GM12878 (cell line): ENCODE measurements around the gene IQGAP2. TPM values are rescaled to one million over a fixed set of nuclear protein-coding genes. Genes with fewer than 3 reads are reported as not detected.
A peak's percentile ranks its signal among the peaks of the same experiment; 100 is the strongest.

Experiments
- ATAC-seq: fragments of 200-7000 bp; cut with Tn5 transposase; 3 replicates; pipeline ENCODE4 v1.9.1; 2020; ENCODE audit warnings: mild to moderate bottlenecking, moderate library complexity
- BruUV-seq: library from RNA; stranded (reverse); fragments of 400-500 nt; replicated peaks from 2 replicates; lab custom pipeline; 2021; lab: Mats Ljungman, UMichigan
- CTCF ChIA-PET: fragments of 300-600 bp; sonication (Branson Sonifier 250); formaldehyde crosslinking; extraction: SDS; loops from one replicate; lab custom pipeline; 2021; ENCODE audit warnings: inconsistent platforms; lab: Yijun Ruan, JAX
- POLR2A ChIA-PET: fragments of 350-600 bp; formaldehyde crosslinking; extraction: SDS; loops from one replicate; lab custom pipeline; 2021; ENCODE audit warnings: inconsistent platforms; lab: Charles Lee
- RAD21 ChIA-PET: fragments of 300-600 bp; sonication (Branson Sonifier 250); formaldehyde crosslinking; loops from one replicate; lab custom pipeline; 2023; ENCODE audit warnings: antibody characterized with exemption; ENCODE audit not compliant: unreplicated experiment; lab: Charles Lee
- SMC1A ChIA-PET: fragments of 300-600 bp; sonication (Branson Sonifier 250); formaldehyde crosslinking; loops from one replicate; lab custom pipeline; 2023; ENCODE audit not compliant: unreplicated experiment, uncharacterized antibody; lab: Charles Lee
- DNase-seq: peaks from one replicate; pipeline ENCODE4 v3.0.0-alpha.2; 2011; ENCODE audit warnings: low read depth, low spot score
- FAIRE-seq: peaks from 3 replicates; lab custom pipeline; 2011; peaks lifted over from hg19 to GRCh38; lab: Jason Lieb, UNC
- H2AFZ ChIP-seq: 2 replicates; pipeline ENCODE4 v1.6.0; 2011; ENCODE audit warnings: low read depth, low read length, control low read depth; ENCODE audit not compliant: control insufficient read depth
- H3K27ac ChIP-seq: 2 replicates; pipeline ENCODE4 v1.5.1; 2011; ENCODE audit warnings: control low read depth; ENCODE audit not compliant: control insufficient read depth, insufficient read depth
- H3K27me3 ChIP-seq, 2 experiments: replicated peaks in 1 of 2; 2 replicates each; pipeline versions ENCODE4 v1.6.0 to v1.6.1; 2011; ENCODE audit warnings: low read length in 1 of 2; ENCODE audit not compliant: control insufficient read depth in 2 of 2, insufficient read depth in 2 of 2
- H3K36me3 ChIP-seq, 2 experiments: 2 replicates each; pipeline ENCODE4 v1.5.1; 2011; ENCODE audit warnings: low read length in 1 of 2; ENCODE audit not compliant: control insufficient read depth in 2 of 2, insufficient read depth in 2 of 2
- H3K4me1 ChIP-seq: 2 replicates; pipeline ENCODE4 v1.6.1; 2011; ENCODE audit warnings: mild to moderate bottlenecking, low read length, moderate library complexity, mixed read lengths; ENCODE audit not compliant: control insufficient read depth, insufficient read depth
- H3K4me2 ChIP-seq: 2 replicates; pipeline ENCODE4 v1.6.0; 2011; ENCODE audit warnings: control low read depth; ENCODE audit not compliant: control insufficient read depth, insufficient read depth
- H3K4me3 ChIP-seq: fragments of 200-600 bp; sonication (generic); 2 replicates; pipeline ENCODE4 v1.5.1; 2016
- H3K79me2 ChIP-seq: 2 replicates; pipeline ENCODE4 v1.6.0; 2011; ENCODE audit warnings: low read length; ENCODE audit not compliant: control insufficient read depth, insufficient read depth
- H3K9ac ChIP-seq: 2 replicates; pipeline ENCODE4 v1.8.0; 2011; ENCODE audit warnings: low read length, control low read depth, mixed read lengths; ENCODE audit not compliant: control insufficient read depth, insufficient read depth
- H3K9me3 ChIP-seq: replicated peaks from 3 replicates; pipeline ENCODE4 v1.5.1; 2011; ENCODE audit warnings: mild to moderate bottlenecking, low read length; ENCODE audit not compliant: control insufficient read depth, insufficient read depth
- H4K20me1 ChIP-seq: 2 replicates; pipeline ENCODE4 v1.6.0; 2011; ENCODE audit not compliant: control insufficient read depth, insufficient read depth
- DPF2 ChIP-seq: fragments of 450-650 bp; IDR thresholded peaks from 2 replicates; pipeline ENCODE4 v1.6.1; 2017; ENCODE audit warnings: mild to moderate bottlenecking
- NFYB ChIP-seq: IDR thresholded peaks from 2 replicates; pipeline ENCODE4 v1.6.1; 2011; ENCODE audit warnings: low read depth, mild to moderate bottlenecking, low read length, improper control_type of control experiment, moderate library complexity; ENCODE audit not compliant: insufficient read depth
- PAX5 ChIP-seq: IDR thresholded peaks from 2 replicates; pipeline ENCODE4 v1.6.1; 2011; ENCODE audit warnings: low read depth, low read length, borderline replicate concordance
- SREBF2 ChIP-seq: IDR thresholded peaks from 2 replicates; pipeline ENCODE4 v1.6.1; 2012; ENCODE audit warnings: mild to moderate bottlenecking, low read length
- TBL1XR1 ChIP-seq: IDR thresholded peaks from 2 replicates; pipeline ENCODE4 v1.6.1; 2012; ENCODE audit warnings: low read depth, low read length, improper control_type of control experiment
- WGBS: methylation state at CpG from one replicate; pipeline ENCODE4 v1.1.6; 2016; ENCODE audit warnings: low lambda C conversion rate; ENCODE audit not compliant: insufficient replicate concordance, insufficient coverage; ENCODE audit errors: missing lambda C conversion rate; 5-methylcytosine and 5-hydroxymethylcytosine counted together
- in situ Hi-C: fragments of 300-500 bp; cut with MboI; formaldehyde crosslinking; loops from 9 replicates; pipeline ENCODE4 v1.14.3; 2018; ENCODE audit warnings: mixed read lengths
- intact Hi-C: fragments of 100-400 bp; cut with micrococcal nuclease; formaldehyde crosslinking; loops from one replicate; pipeline ENCODE4 v1.14.2; 2022; ENCODE audit not compliant: unreplicated experiment
- polyA plus RNA-seq, 11 experiments: library from polyadenylated mRNA; depleted of rRNA in 4 of 11; unstranded in 6 of 11; stranded (reverse) in 5 of 11; fragments of >200 nt; fragmentation: Nextera tagmentation in 4 of 11; fragmentation: Illumina TruSeq in 1 of 11; extraction: Ambion mirVana in 4 of 11; extraction: Trizol in 1 of 11; gene quantifications; 1 replicate in 1 of 11; 2 replicates in 10 of 11; pipeline versions ENCODE4 v1.2.1 to v1.2.3, GENCODE V29; 2011 to 2016; ENCODE audit warnings: inconsistent platforms in 2 of 11, missing spikeins in 2 of 11, low read depth in 1 of 11
- total RNA-seq, 4 experiments: library from RNA; depleted of rRNA in 3 of 4; stranded (reverse); fragments of >200 nt in 3 of 4; fragmentation: Illumina TruSeq in 1 of 4; extraction: Trizol in 1 of 4; gene quantifications; 2 replicates each; pipeline versions ENCODE4 v1.2.1 to v1.2.3, GENCODE V29; 2013 to 2021
- TF ChIP-seq, protein P1 (sequence below): fragments of 450-650 bp; formaldehyde crosslinking; IDR thresholded peaks from 2 replicates; pipeline ENCODE4 v1.4.0; 2020; ENCODE audit warnings: mild to moderate bottlenecking, moderate library complexity

IQGAP2 gene
- total and polyA plus RNA-seq, 10 of the 15 experiments (the other 5 are each of a cell fraction or from before 2014, with no cell fraction given) = 14.5 to 41.4 (median 21.8) TPM

DNA sequence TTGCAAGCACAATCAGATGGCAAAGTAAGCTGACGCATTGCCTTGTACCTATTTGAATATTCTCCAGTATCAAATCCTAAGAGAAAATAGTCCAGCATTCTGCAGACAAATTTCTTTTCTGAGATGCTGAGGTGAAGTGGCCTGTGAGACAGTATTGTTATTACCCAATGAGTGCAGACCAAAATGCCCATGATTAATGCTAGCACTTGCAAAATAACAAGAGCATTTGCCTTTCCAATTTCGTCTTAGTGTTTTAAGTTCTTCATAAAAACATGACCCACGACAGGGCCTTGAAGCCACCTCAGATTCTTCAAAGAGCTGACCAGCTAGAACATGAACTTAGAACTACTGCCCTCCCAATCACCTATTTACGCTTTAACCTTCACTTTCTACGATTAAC lies 2.6 kb upstream of the IQGAP2 start (continued):
- TF ChIP-seq, protein P1, sequence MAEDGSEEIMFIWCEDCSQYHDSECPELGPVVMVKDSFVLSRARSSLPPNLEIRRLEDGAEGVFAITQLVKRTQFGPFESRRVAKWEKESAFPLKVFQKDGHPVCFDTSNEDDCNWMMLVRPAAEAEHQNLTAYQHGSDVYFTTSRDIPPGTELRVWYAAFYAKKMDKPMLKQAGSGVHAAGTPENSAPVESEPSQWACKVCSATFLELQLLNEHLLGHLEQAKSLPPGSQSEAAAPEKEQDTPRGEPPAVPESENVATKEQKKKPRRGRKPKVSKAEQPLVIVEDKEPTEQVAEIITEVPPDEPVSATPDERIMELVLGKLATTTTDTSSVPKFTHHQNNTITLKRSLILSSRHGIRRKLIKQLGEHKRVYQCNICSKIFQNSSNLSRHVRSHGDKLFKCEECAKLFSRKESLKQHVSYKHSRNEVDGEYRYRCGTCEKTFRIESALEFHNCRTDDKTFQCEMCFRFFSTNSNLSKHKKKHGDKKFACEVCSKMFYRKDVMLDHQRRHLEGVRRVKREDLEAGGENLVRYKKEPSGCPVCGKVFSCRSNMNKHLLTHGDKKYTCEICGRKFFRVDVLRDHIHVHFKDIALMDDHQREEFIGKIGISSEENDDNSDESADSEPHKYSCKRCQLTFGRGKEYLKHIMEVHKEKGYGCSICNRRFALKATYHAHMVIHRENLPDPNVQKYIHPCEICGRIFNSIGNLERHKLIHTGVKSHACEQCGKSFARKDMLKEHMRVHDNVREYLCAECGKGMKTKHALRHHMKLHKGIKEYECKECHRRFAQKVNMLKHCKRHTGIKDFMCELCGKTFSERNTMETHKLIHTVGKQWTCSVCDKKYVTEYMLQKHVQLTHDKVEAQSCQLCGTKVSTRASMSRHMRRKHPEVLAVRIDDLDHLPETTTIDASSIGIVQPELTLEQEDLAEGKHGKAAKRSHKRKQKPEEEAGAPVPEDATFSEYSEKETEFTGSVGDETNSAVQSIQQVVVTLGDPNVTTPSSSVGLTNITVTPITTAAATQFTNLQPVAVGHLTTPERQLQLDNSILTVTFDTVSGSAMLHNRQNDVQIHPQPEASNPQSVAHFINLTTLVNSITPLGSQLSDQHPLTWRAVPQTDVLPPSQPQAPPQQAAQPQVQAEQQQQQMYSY (CRISPR knock-in tag) = no peak
- TF ChIP-seq NFYB (no peak), TBL1XR1 (no peak)

DNA sequence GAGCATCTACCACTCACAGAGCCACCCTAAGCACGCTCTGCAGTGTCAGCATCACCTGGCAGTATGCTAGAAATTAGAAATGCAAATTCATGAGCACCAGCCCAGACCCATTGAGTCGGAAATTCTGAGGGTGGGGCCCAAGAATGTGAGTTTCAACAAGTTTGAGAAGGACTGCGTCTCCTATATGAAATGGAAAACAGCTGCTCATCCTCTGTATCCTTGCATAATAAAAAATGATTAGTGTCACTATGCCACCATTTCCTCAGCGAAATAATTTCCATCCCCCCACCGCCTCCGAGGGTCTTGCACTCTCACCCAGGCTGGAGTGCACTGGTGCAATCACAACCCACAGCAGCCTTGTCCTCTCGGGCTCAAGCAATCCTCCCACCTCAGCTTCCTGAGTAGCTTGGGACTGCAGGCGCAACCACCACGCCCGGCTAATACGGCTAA lies 1.3 kb upstream of the IQGAP2 start:
- DNase-seq = peak; percentile 28
- ChIA-PET CTCF (interaction anchor here (0.5 to 5.1 kb wide), 6 partner anchors 13 to 180 kb away, joined by 3 to 94 read pairs (median 8); no protein-coding TSS in a partner anchor), RAD21 (interaction anchor here (0.9 to 5.3 kb wide), 11 partner anchors 13 to 515 kb away, joined by 3 to 127 read pairs (median 6); no protein-coding TSS in a partner anchor), POLR2A (interaction anchor here (0.6 to 0.9 kb wide), 5 partner anchors 47 to 180 kb away, joined by 3 to 9 read pairs (median 5); no protein-coding TSS in a partner anchor), SMC1A (interaction anchor here (0.7 to 7.7 kb wide), 10 partner anchors 12 to 338 kb away, joined by 3 to 81 read pairs (median 4); no protein-coding TSS in a partner anchor)
- Histone ChIP-seq H3K4me2 (peak overlapping the region; percentile 96), H3K36me3 (no peaks in the 10 kb centered on the region), H3K27ac (peak overlapping the region; percentile 91), H3K4me1 (peaks cover 19% of the 10 kb centered on the region), H2AFZ (peak overlapping the region; percentile 60), H3K9me3 (no peaks in the 10 kb centered on the region), H3K9ac (peak overlapping the region; percentile 62), H3K27me3 (no peaks in the 10 kb centered on the region), H3K79me2 (peaks cover 27% of the 10 kb centered on the region), H3K4me3 (peak overlapping the region; percentile 65), H4K20me1 (no peaks in the 10 kb centered on the region)
- BruUV-seq = no TSS peak
- 1% methylated on average over 11 of the region's 11 CpGs for WGBS
- FAIRE-seq = no peak
- no peak for TF ChIP-seq SREBF2
- 0 out of 2 replicates have a peak, but pooled peaks have one; percentile 23 for TF ChIP-seq DPF2
- no peak for TF ChIP-seq PAX5
- ATAC-seq = peak; percentile 10
- in situ Hi-C loops (loop anchor here (10.0 kb wide), 1 partner anchor 373 kb away; no protein-coding TSS in a partner anchor), intact Hi-C loops (loop anchor here (2.0 to 10.0 kb wide), 5 partner anchors 51 to 333 kb away; no protein-coding TSS in a partner anchor)
